ENCODE data around the gene TENT5A.
A peak's percentile ranks its signal among the peaks of the same experiment; 100 is the strongest.

Gene TENT5A

DNA sequence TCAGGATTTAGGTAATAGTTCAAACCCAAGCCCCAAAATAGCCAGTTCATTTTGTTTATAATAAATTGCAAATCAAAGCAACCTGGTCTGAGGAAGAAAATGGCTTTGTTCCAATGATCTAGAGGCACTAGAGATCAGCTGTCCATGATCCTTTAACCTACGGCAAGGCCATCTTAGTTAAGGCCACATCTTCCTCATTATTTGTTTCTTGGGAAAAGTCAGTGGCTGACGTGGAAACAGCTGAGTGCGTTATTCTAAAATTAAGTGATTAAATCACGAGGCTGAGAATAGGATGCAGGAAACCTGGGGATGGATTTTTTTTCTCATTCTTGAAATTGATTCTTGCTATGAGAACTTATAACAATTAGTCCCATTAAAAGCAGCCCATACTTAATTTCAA lies 10.1 kb upstream of the TENT5A start:
- H3K4me1 ChIP-seq (ENCODE audit: control insufficient read depth in 1 of 2, insufficient read depth in 1 of 2, low read depth in 1 of 2, low read length in 1 of 2) = peaks cover 41 to 46% of the 10 kb centered on the region in 2 experiments
- no peaks in the 10 kb centered on the region for H3K36me3 ChIP-seq
- no peak overlapping the region for H3K27ac ChIP-seq

DNA sequence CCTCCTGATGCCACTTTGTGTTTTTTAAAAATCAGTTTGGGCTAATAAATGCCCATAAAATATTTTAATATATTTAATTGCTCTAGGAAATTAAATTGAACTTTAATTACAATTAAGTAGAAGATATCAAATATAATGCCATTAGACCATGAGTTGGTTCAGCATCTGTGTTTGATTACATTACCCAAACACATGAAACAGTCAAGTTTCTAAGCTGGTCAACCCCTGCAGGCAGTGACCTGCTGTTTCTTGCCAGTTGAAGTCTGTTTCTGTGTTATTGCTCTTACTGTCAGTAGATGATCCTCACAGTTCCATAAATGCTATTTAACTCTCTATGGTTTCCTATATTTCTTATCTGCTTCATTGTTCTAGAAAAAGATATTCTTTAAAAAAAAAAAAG lies 9.7 kb upstream of the TENT5A start:
- TF ChIP-seq, protein P1, sequence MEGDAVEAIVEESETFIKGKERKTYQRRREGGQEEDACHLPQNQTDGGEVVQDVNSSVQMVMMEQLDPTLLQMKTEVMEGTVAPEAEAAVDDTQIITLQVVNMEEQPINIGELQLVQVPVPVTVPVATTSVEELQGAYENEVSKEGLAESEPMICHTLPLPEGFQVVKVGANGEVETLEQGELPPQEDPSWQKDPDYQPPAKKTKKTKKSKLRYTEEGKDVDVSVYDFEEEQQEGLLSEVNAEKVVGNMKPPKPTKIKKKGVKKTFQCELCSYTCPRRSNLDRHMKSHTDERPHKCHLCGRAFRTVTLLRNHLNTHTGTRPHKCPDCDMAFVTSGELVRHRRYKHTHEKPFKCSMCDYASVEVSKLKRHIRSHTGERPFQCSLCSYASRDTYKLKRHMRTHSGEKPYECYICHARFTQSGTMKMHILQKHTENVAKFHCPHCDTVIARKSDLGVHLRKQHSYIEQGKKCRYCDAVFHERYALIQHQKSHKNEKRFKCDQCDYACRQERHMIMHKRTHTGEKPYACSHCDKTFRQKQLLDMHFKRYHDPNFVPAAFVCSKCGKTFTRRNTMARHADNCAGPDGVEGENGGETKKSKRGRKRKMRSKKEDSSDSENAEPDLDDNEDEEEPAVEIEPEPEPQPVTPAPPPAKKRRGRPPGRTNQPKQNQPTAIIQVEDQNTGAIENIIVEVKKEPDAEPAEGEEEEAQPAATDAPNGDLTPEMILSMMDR (IDR thresholded peaks at IDR 0.05) = no peak
- no peaks in the 10 kb centered on the region for H3K9me3 ChIP-seq
- H3K4me3 ChIP-seq (ENCODE audit: low read depth in 1 of 2, low read length in 1 of 2) = no peak overlapping the region
- no peaks in the 10 kb centered on the region for H3K27me3 ChIP-seq
- H3K27ac ChIP-seq = no peak overlapping the region
- no peaks in the 10 kb centered on the region for H3K36me3 ChIP-seq
- peaks cover 41 to 46% of the 10 kb centered on the region in 2 experiments for H3K4me1 ChIP-seq (ENCODE audit: control insufficient read depth in 1 of 2, insufficient read depth in 1 of 2, low read depth in 1 of 2, low read length in 1 of 2)

More for the DNA sequence above, 10.1 kb upstream of the TENT5A start:
- no peaks in the 10 kb centered on the region for H3K27me3 ChIP-seq
- no peaks in the 10 kb centered on the region for H3K9me3 ChIP-seq
- TF ChIP-seq, protein P1 (IDR thresholded peaks at IDR 0.05) = no peak
- H3K4me3 ChIP-seq (ENCODE audit: low read depth in 1 of 2, low read length in 1 of 2) = no peak overlapping the region

- Histone ChIP-seq H3K4me1 (ENCODE audit: control insufficient read depth in 1 of 2, insufficient read depth in 1 of 2, low read depth in 1 of 2, low read length in 1 of 2) (peaks cover 39 to 46% of the 10 kb centered on the region in 2 experiments), H3K36me3 (no peaks in the 10 kb centered on the region), H3K9me3 (no peaks in the 10 kb centered on the region), H3K27ac (no peak overlapping the region), H3K27me3 (no peaks in the 10 kb centered on the region), H3K4me3 (ENCODE audit: low read depth in 1 of 2, low read length in 1 of 2) (no peak overlapping the region)
- TF ChIP-seq, protein P1 (IDR thresholded peaks at IDR 0.05) = no peak
These were observed 8.7 kb upstream of the TENT5A start for GRCh38 chr6:81761197-81761596.

DNA sequence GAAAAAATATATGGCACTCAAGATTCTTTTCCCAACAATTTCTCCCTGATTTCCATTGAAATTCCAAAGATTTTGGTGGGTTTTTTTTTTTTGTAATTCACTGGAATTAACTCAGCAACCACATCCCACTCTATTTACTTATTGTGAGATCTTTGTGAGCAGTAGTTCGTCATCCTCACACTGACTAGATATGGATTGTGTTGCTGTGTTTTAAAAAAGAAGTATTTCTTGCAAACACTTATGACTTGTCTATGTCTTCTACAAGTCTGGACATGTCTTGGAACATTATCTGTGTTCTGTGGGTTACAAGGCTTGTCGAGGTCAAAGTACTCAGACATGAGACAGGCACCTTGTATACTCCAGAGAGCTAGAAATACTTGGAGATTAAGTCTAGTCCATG lies 7.3 kb upstream of the TENT5A start:
- Histone ChIP-seq H3K4me1 (ENCODE audit: control insufficient read depth in 1 of 2, insufficient read depth in 1 of 2, low read depth in 1 of 2, low read length in 1 of 2) (peaks cover 37 to 49% of the 10 kb centered on the region in 2 experiments), H3K9me3 (no peaks in the 10 kb centered on the region), H3K27ac (no peak overlapping the region), H3K36me3 (no peaks in the 10 kb centered on the region), H3K4me3 (ENCODE audit: low read depth in 1 of 2, low read length in 1 of 2) (no peak overlapping the region), H3K27me3 (no peaks in the 10 kb centered on the region)
- TF ChIP-seq, protein P1 (IDR thresholded peaks at IDR 0.05) = no peak

- Histone ChIP-seq H3K27me3 (no peaks in the 10 kb centered on the region), H3K4me1 (ENCODE audit: control insufficient read depth in 1 of 2, insufficient read depth in 1 of 2, low read depth in 1 of 2, low read length in 1 of 2) (peaks cover 47 to 60% of the 10 kb centered on the region in 2 experiments), H3K9me3 (no peaks in the 10 kb centered on the region), H3K36me3 (no peaks in the 10 kb centered on the region), H3K27ac (peak overlapping the region; percentile 46), H3K4me3 (ENCODE audit: low read depth in 1 of 2, low read length in 1 of 2) (no peak overlapping the region)
- TF ChIP-seq, protein P1 (IDR thresholded peaks at IDR 0.05) = no peak
These were observed 5.7 kb upstream of the TENT5A start for GRCh38 chr6:81758221-81758620.

DNA sequence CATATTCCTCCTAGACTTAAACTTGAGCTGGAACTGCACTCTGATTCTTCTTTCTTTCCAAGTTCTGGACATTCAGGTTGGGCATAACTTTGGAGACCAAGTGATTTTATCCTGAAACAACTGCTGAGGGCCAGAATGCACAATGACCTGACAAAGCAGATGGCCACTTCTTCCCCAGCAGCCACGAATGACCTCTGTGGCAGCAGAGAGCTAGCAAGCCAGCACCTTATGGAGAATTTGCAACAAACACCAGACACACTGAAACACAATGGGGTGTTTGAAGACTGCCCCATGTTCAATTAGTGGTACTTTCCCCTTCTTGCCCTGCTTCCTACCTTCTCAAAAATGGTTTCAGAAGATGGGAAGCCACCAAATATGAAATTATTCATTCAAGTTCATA lies 4.2 kb upstream of the TENT5A start:
- Histone ChIP-seq H3K27me3 (no peaks in the 10 kb centered on the region), H3K4me1 (ENCODE audit: control insufficient read depth in 1 of 2, insufficient read depth in 1 of 2, low read depth in 1 of 2, low read length in 1 of 2) (peaks cover 44 to 51% of the 10 kb centered on the region in 2 experiments), H3K4me3 (ENCODE audit: low read depth in 1 of 2, low read length in 1 of 2) (no peak overlapping the region), H3K9me3 (no peaks in the 10 kb centered on the region), H3K36me3 (no peaks in the 10 kb centered on the region), H3K27ac (peak overlapping the region; percentile 46)
- TF ChIP-seq, protein P1 (IDR thresholded peaks at IDR 0.05) = no peak
